Naive thymus-derived CD4-positive, alpha-beta T cell (primary cell): ENCODE results near the gene ST6GALNAC5. TPM values are rescaled to one million over a fixed set of nuclear protein-coding genes. Genes with fewer than 3 reads are reported as not detected.
"Not testable (repeated sequence)": the region's sequence is repeated elsewhere in the genome, so short reads cannot be mapped to it uniquely, and the experiment has no call there.

Experiments used
- ATAC-seq: fragments of 150-1000 bp; cut with Tn5 transposase; 2 replicates; pipeline ENCODE4 v1.10.0; 2021; ENCODE audit warnings: mild to moderate bottlenecking, moderate library complexity
- CTCF ChIA-PET: fragments of 350-600 bp; sonication (Branson Sonifier 250); formaldehyde crosslinking; loops from one replicate; lab custom pipeline; 2021; ENCODE audit warnings: antibody characterized with exemption; lab: Charles Lee
- POLR2A ChIA-PET: fragments of 350-600 bp; sonication (Branson Sonifier 250); formaldehyde crosslinking; loops from one replicate; lab custom pipeline; 2021; ENCODE audit warnings: antibody characterized with exemption, inconsistent platforms; lab: Charles Lee
- DNase-seq, 9 donors: peaks; one replicate each; pipeline versions ENCODE4 v3.0.0 to v3.0.0-alpha.2; 2020 to 2022; ENCODE audit warnings: mixed read lengths in 1 of 9
- H3K27ac ChIP-seq: one replicate; pipeline ENCODE4 v1.7.0; 2013; ENCODE audit warnings: mild to moderate bottlenecking, low read depth, low read length, moderate library complexity
- H3K27me3 ChIP-seq, 2 donors: one replicate each; pipeline ENCODE4 v1.7.0; 2013; ENCODE audit warnings: low read length in 2 of 2, mild to moderate bottlenecking in 2 of 2, moderate library complexity in 2 of 2; ENCODE audit not compliant: control insufficient read depth in 2 of 2, insufficient read depth in 2 of 2
- H3K36me3 ChIP-seq, 3 experiments: 1 replicate in 2 of 3; 2 replicates in 1 of 3; pipeline ENCODE4 v1.7.0; 2013; ENCODE audit warnings: low read length in 3 of 3, mild to moderate bottlenecking in 3 of 3, moderate library complexity in 1 of 3; ENCODE audit not compliant: insufficient read depth in 3 of 3, control insufficient read depth in 2 of 3
- H3K4me1 ChIP-seq, 2 donors: one replicate each; pipeline ENCODE4 v1.7.0; 2013; ENCODE audit warnings: low read length in 2 of 2, mild to moderate bottlenecking in 2 of 2, moderate library complexity in 1 of 2; ENCODE audit not compliant: control insufficient read depth in 2 of 2, insufficient read depth in 2 of 2
- H3K4me3 ChIP-seq: 2 replicates; pipeline ENCODE4 v1.7.0; 2013; ENCODE audit warnings: mild to moderate bottlenecking, low read length
- H3K9me3 ChIP-seq, 3 experiments: 1 replicate in 2 of 3; 2 replicates in 1 of 3; pipeline ENCODE4 v1.7.0; 2013; ENCODE audit warnings: low read length in 3 of 3; ENCODE audit not compliant: control insufficient read depth in 2 of 3
- H3K27ac Mint-ChIP-seq, 9 donors: one replicate each; pipeline ENCODE4 v1.8.0; 2020 to 2022; ENCODE audit warnings: mixed read lengths in 9 of 9, mild to moderate bottlenecking in 8 of 9, moderate library complexity in 5 of 9, inconsistent platforms in 2 of 9
- H3K27me3 Mint-ChIP-seq, 5 donors: one replicate each; pipeline ENCODE4 v1.8.0; 2021 to 2022; ENCODE audit warnings: mixed read lengths in 5 of 5, mild to moderate bottlenecking in 1 of 5
- H3K36me3 Mint-ChIP-seq, 5 donors: one replicate each; pipeline ENCODE4 v1.8.0; 2020 to 2022; ENCODE audit warnings: mixed read lengths in 5 of 5, mild to moderate bottlenecking in 3 of 5, inconsistent platforms in 1 of 5
- H3K4me1 Mint-ChIP-seq, 7 donors: one replicate each; pipeline ENCODE4 v1.8.0; 2020 to 2022; ENCODE audit warnings: mixed read lengths in 7 of 7, mild to moderate bottlenecking in 3 of 7, inconsistent platforms in 1 of 7
- H3K4me3 Mint-ChIP-seq, 10 donors: one replicate each; pipeline ENCODE4 v1.8.0; 2020 to 2022; ENCODE audit warnings: mild to moderate bottlenecking in 10 of 10, mixed read lengths in 10 of 10, moderate library complexity in 6 of 10, inconsistent platforms in 2 of 10
- H3K9me3 Mint-ChIP-seq, 11 donors: one replicate each; pipeline ENCODE4 v1.8.0; 2020 to 2022; ENCODE audit warnings: mixed read lengths in 11 of 11, mild to moderate bottlenecking in 4 of 11, inconsistent platforms in 1 of 11, moderate library complexity in 1 of 11
- intact Hi-C, 2 donors: fragments of 100-400 bp; cut with micrococcal nuclease; formaldehyde crosslinking; loops; one replicate each; pipeline ENCODE4 v1.15.1; 2023
- polyA plus RNA-seq, 2 donors: library from polyadenylated mRNA; unstranded; fragments of 300-500 nt; fragmentation: Illumina TruSeq; gene quantifications; one replicate each; pipeline ENCODE4 v1.2.3, GENCODE V29; 2021
- total RNA-seq, 6 experiments: library from RNA in 5 of 6; stranded (reverse) in 5 of 6; gene quantifications; 1 replicate in 5 of 6; 2 replicates in 1 of 6; pipeline ENCODE4 v1.2.3 and lab custom pipeline; 2021 to 2026

Gene ST6GALNAC5
- total and polyA plus RNA-seq, 7 experiments from 2014 or later, result not detected

DNA sequence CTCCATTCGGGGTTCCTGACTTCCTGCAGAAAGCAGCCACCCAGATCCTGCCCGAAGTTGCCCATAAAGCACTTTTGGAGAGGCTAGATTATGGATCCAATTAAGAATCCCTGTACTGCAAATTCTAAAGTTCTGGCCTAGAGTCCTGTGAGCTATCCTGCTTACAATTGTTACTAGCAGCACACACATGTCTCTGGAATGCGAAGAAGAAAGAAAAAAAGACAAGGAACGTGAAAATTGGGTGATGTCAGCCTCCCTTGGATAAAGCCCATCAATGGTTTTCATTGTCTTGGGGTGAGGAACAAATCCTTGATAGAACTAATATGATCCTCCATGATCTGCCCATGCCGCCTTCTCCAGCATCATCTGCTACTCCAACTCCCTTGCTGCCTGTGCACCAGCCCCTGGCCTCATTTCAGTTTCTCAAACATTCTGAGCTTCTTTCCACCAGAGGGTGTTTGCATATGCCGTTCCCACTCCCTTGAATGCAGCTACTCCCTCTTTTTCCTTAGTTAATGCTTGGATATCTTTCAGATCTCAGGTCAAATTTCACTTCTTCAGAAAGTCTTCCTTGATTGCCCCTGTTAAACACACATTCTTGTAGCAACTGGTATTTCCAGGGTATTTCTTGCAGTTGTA, 94.0 kb downstream of the ST6GALNAC5 start:
- Histone ChIP-seq H3K4me3 (no peak overlapping the region), H3K4me1 (no peaks in the 10 kb centered on the region), H3K27me3 (no peaks in the 10 kb centered on the region), H3K9me3 (no peaks in the 10 kb centered on the region), H3K27ac (no peak overlapping the region), H3K36me3 (no peaks in the 10 kb centered on the region)
- ChIA-PET CTCF (no interaction called here), POLR2A (no interaction called here)
- Mint-ChIP-seq H3K27me3 (no peaks in the 10 kb centered on the region), H3K27ac (no peak overlapping the region), H3K36me3 (peaks cover 0 to 4% (median 0%) of the 10 kb centered on the region in 5 donors), H3K4me3 (no peak overlapping the region), H3K9me3 (peaks cover 0 to 19% (median 4%) of the 10 kb centered on the region in 11 donors), H3K4me1 (peaks cover 0 to 2% (median 0%) of the 10 kb centered on the region in 7 donors)
- DNase-seq (no peak), ATAC-seq (no peak)
- intact Hi-C loops, result no loop called here

DNA sequence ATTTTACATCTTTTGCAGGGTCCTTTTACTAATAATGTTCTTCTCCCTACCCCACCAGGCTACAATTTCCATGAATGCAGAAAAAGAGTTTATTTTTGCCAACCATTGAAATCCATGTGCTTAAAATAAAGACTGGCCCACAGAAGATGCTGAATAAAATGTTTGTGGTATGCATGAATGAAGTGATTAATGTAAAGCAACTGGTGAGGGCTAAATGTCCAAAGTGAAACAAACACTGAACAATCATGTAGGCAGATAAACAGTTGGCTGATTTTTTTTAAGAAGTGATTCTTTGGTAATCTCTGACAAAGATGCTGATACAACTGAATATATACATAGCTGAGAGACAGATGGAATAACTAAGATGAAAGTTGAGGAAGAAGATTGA, 94.5 kb downstream of the ST6GALNAC5 start:
- intact Hi-C loops, result no loop called here
- ATAC-seq (no peak), DNase-seq (no peak)
- Histone ChIP-seq H3K4me3 (no peak overlapping the region), H3K27ac (no peak overlapping the region), H3K36me3 (no peaks in the 10 kb centered on the region), H3K27me3 (no peaks in the 10 kb centered on the region), H3K9me3 (no peaks in the 10 kb centered on the region), H3K4me1 (no peaks in the 10 kb centered on the region)
- Mint-ChIP-seq H3K4me3 (no peak overlapping the region), H3K9me3 (peaks cover 0 to 19% (median 4%) of the 10 kb centered on the region in 11 donors), H3K36me3 (peaks cover 0 to 4% (median 0%) of the 10 kb centered on the region in 5 donors), H3K4me1 (peaks cover 0 to 2% (median 0%) of the 10 kb centered on the region in 7 donors), H3K27me3 (no peaks in the 10 kb centered on the region), H3K27ac (no peak overlapping the region)
- CTCF ChIA-PET, result no interaction called here
- POLR2A ChIA-PET, result no interaction called here

DNA sequence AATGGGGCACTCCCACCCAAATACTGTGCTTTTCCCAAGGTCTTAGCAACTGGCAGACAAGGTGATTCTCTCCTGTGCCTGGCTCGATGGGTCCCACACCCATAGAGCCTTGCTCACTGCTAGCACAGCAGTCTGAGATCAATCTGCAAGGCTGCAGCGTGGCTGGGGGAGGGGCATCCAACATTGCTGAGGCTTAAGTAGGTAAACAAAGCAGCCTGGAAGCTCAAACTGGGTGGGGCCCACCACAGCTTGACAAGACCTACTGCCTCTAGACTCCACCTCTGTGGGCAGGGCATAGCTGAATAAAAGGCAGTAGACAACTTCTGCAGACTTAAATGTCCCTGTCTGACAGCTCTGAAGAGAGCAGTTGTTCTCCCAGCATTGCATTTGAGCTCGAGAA, 114.0 kb downstream of the ST6GALNAC5 start:
- H3K27ac Mint-ChIP-seq, H3K4me3 Mint-ChIP-seq, ATAC-seq, H3K4me1 ChIP-seq, CTCF ChIA-PET, H3K4me1 Mint-ChIP-seq, H3K27ac ChIP-seq, DNase-seq, H3K27me3 ChIP-seq, H3K9me3 ChIP-seq, H3K36me3 ChIP-seq, intact Hi-C loops, H3K4me3 ChIP-seq, POLR2A ChIA-PET: not testable (repeated sequence)
- peaks cover 0 to 36% (median 23%) of the 10 kb centered on the region in 5 donors for H3K27me3 Mint-ChIP-seq
- H3K9me3 Mint-ChIP-seq, result peaks cover 3 to 51% (median 21%) of the 10 kb centered on the region in 11 donors
- peaks cover 0 to 15% (median 5%) of the 10 kb centered on the region in 5 donors for H3K36me3 Mint-ChIP-seq

DNA sequence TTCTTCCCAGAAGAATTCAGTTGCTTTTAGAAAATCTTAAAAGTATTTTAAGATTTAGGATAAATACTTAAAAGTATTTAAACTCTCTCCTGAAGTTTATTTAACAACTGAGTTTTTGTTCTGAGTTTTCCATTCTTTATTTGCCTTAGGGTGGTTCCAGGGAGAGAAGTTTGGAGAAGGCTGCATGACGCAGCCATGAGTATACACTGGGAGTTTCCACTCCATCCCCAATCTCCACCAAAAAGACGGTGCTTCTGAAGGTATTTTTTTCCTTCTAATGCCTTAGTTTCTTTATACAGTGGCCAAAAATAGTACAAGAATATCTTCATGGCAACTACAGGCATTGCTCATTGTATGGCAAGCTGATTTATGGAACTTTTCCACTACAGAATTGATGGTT, 122.7 kb downstream of the ST6GALNAC5 start:
- H3K4me3 Mint-ChIP-seq, result no peak overlapping the region
- H3K9me3 Mint-ChIP-seq, result peaks cover 0 to 5% (median 0%) of the 10 kb centered on the region in 11 donors
- Histone ChIP-seq H3K9me3 (no peaks in the 10 kb centered on the region), H3K27ac (no peak overlapping the region), H3K36me3 (no peaks in the 10 kb centered on the region), H3K4me1 (no peaks in the 10 kb centered on the region), H3K27me3 (no peaks in the 10 kb centered on the region), H3K4me3 (no peak overlapping the region)
- no peak overlapping the region for H3K27ac Mint-ChIP-seq
- intact Hi-C loops, result no loop called here
- no peaks in the 10 kb centered on the region for H3K4me1 Mint-ChIP-seq
- H3K36me3 Mint-ChIP-seq, result no peaks in the 10 kb centered on the region
- H3K27me3 Mint-ChIP-seq, result peaks cover 0 to 10% (median 4%) of the 10 kb centered on the region in 5 donors
- DNase-seq (no peak), ATAC-seq (no peak)
- ChIA-PET POLR2A (no interaction called here), CTCF (no interaction called here)

DNA sequence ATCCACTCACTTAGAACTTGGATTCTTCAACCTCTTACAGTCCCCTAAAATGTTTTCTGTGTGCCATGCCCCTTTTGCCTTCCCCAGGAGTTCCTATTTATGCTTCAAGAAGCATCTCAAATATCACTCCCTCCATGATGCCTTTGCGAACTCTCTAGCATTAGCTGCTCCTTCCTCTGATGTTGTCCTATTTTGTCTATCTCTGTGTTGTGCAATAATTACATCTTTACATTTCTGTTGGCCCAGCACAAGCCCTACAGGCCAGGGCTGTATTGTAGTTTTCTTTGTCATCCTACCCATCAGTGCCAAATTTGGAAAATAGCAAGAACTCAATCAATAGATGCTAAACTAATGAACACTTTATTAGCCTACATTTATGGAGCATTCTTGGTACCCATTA, 125.8 kb downstream of the ST6GALNAC5 start:
- H3K27me3 ChIP-seq, result no peaks in the 10 kb centered on the region

GRCh38 chr1:76998582-76999223, 131.4 kb downstream of the ST6GALNAC5 start:
- Histone ChIP-seq H3K27ac (no peak overlapping the region), H3K27me3 (no peaks in the 10 kb centered on the region), H3K9me3 (no peaks in the 10 kb centered on the region), H3K4me3 (no peak overlapping the region), H3K36me3 (no peaks in the 10 kb centered on the region), H3K4me1 (no peaks in the 10 kb centered on the region)
- POLR2A ChIA-PET, result no interaction called here
- Mint-ChIP-seq H3K4me1 (no peaks in the 10 kb centered on the region), H3K4me3 (no peak overlapping the region), H3K27me3 (no peaks in the 10 kb centered on the region), H3K27ac (no peak overlapping the region), H3K9me3 (peaks cover 0 to 9% (median 0%) of the 10 kb centered on the region in 11 donors), H3K36me3 (no peaks in the 10 kb centered on the region)
- CTCF ChIA-PET, result no interaction called here
- no peak for ATAC-seq
- intact Hi-C loops, result no loop called here
- no peak for DNase-seq

More for the DNA sequence above, 125.8 kb downstream of the ST6GALNAC5 start:
- no peak for DNase-seq
- intact Hi-C loops, result no loop called here
- ATAC-seq, result no peak
- no peaks in the 10 kb centered on the region for H3K36me3 ChIP-seq
- no peaks in the 10 kb centered on the region for H3K4me1 Mint-ChIP-seq
- no peaks in the 10 kb centered on the region for H3K36me3 Mint-ChIP-seq
- no peaks in the 10 kb centered on the region for H3K4me1 ChIP-seq
- no peak overlapping the region for H3K4me3 ChIP-seq
- peaks cover 0 to 10% (median 4%) of the 10 kb centered on the region in 5 donors for H3K27me3 Mint-ChIP-seq
- POLR2A ChIA-PET, result no interaction called here
- H3K9me3 ChIP-seq, result no peaks in the 10 kb centered on the region
- no peak overlapping the region for H3K27ac ChIP-seq
- CTCF ChIA-PET, result no interaction called here
- H3K4me3 Mint-ChIP-seq, result no peak overlapping the region
- peaks cover 0 to under 1% (median 0%) of the 10 kb centered on the region in 11 donors for H3K9me3 Mint-ChIP-seq
- no peak overlapping the region for H3K27ac Mint-ChIP-seq

GRCh38 chr1:77007675-77008074, 140.4 kb downstream of the ST6GALNAC5 start:
- H3K4me1 ChIP-seq, result no peaks in the 10 kb centered on the region
- no peaks in the 10 kb centered on the region for H3K36me3 ChIP-seq
- Mint-ChIP-seq H3K27ac (no peak overlapping the region), H3K36me3 (no peaks in the 10 kb centered on the region), H3K9me3 (peaks cover 0 to 10% (median 4%) of the 10 kb centered on the region in 11 donors), H3K27me3 (peaks cover 0 to 10% (median 0%) of the 10 kb centered on the region in 5 donors), H3K4me3 (no peak overlapping the region), H3K4me1 (no peaks in the 10 kb centered on the region)
- intact Hi-C loops, result no loop called here
- DNase-seq (no peak), ATAC-seq (no peak)
- H3K27ac ChIP-seq, result no peak overlapping the region
- CTCF ChIA-PET, result no interaction called here
- H3K4me3 ChIP-seq, result no peak overlapping the region
- H3K9me3 ChIP-seq, result no peaks in the 10 kb centered on the region
- POLR2A ChIA-PET, result interaction anchor here (0.6 kb wide), 1 partner anchor 122 kb away, joined by 3 read pairs; no protein-coding TSS in a partner anchor
- H3K27me3 ChIP-seq, result no peaks in the 10 kb centered on the region
